HG03342 (cell line): ENCODE results near the gene NDUFS8.

Source experiments
- ATAC-seq: cut with Tn5 transposase; IDR thresholded peaks from one replicate; pipeline ENCODE4 v1.9.1; 2021; ENCODE audit warnings: mild to moderate bottlenecking, moderate library complexity; ENCODE audit not compliant: unreplicated experiment

NDUFS8 gene

GRCh38 chr11:68047437-68048290 is 17.2 kb downstream of the NDUFS8 start:
- no peak for ATAC-seq

- no peak for ATAC-seq
These were observed 18.4 kb downstream of the NDUFS8 start for GRCh38 chr11:68048681-68049508.

- ATAC-seq: no peak
These were observed 19.3 kb downstream of the NDUFS8 start for GRCh38 chr11:68049509-68050370.

GRCh38 chr11:68050371-68050841 is 19.9 kb downstream of the NDUFS8 start:
- no peak for ATAC-seq

GRCh38 chr11:68051191-68052136 is 21.0 kb downstream of the NDUFS8 start:
- no peak for ATAC-seq

GRCh38 chr11:68052137-68052873 is 21.8 kb downstream of the NDUFS8 start:
- no peak for ATAC-seq

- no peak for ATAC-seq
These were observed 22.6 kb downstream of the NDUFS8 start for GRCh38 chr11:68053117-68053516.

GRCh38 chr11:68053981-68054812 is 23.7 kb downstream of the NDUFS8 start:
- ATAC-seq: no peak

GRCh38 chr11:68056317-68057285 is 26.1 kb downstream of the NDUFS8 start:
- no peak for ATAC-seq

GRCh38 chr11:68057807-68058206 is 27.3 kb downstream of the NDUFS8 start:
- no peak for ATAC-seq

- ATAC-seq: no peak
These were observed 31.0 kb downstream of the NDUFS8 start for GRCh38 chr11:68061508-68061907.

- ATAC-seq: no peak
These were observed 34.4 kb downstream of the NDUFS8 start for GRCh38 chr11:68064926-68065325.

- no peak for ATAC-seq
These were observed 35.4 kb downstream of the NDUFS8 start for GRCh38 chr11:68065841-68066240.

- no peak for ATAC-seq
These were observed 36.3 kb downstream of the NDUFS8 start for GRCh38 chr11:68066742-68067141.

GRCh38 chr11:68067991-68068390 is 37.5 kb downstream of the NDUFS8 start:
- ATAC-seq: no peak

GRCh38 chr11:68071281-68072048 is 41.0 kb downstream of the NDUFS8 start:
- no peak for ATAC-seq
